NB4 (cell line): Measurements from ENCODE around the gene TRIOBP.
A peak's percentile ranks its signal among the peaks of the same experiment; 100 is the strongest.

ENCODE experiments used
- DNase-seq: peaks from one replicate; pipeline ENCODE4 v3.0.0; 2010; ENCODE audit warnings: low read depth
- H3K4me3 ChIP-seq: one replicate; pipeline ENCODE4 v1.5.1; 2011; ENCODE audit warnings: mild to moderate bottlenecking, low read depth, low read length, moderate library complexity
- MYC ChIP-seq: IDR thresholded peaks from 2 replicates; pipeline ENCODE4 v1.6.1; 2011; ENCODE audit warnings: low read depth, low read length
- POLR2A ChIP-seq: IDR thresholded peaks from 2 replicates; pipeline ENCODE4 v1.6.1; 2011; ENCODE audit warnings: mild to moderate bottlenecking; ENCODE audit not compliant: insufficient read length; ENCODE audit errors: extremely low read depth
- TF ChIP-seq, protein P1 (sequence below): IDR thresholded peaks from 2 replicates; pipeline ENCODE4 v1.6.1; 2011; ENCODE audit warnings: low read depth, low read length
- TF ChIP-seq, protein P2 (sequence below): IDR thresholded peaks from one replicate; pipeline ENCODE4 v1.5.1; 2012; ENCODE audit warnings: low read depth, low read length

The TRIOBP gene

DNA sequence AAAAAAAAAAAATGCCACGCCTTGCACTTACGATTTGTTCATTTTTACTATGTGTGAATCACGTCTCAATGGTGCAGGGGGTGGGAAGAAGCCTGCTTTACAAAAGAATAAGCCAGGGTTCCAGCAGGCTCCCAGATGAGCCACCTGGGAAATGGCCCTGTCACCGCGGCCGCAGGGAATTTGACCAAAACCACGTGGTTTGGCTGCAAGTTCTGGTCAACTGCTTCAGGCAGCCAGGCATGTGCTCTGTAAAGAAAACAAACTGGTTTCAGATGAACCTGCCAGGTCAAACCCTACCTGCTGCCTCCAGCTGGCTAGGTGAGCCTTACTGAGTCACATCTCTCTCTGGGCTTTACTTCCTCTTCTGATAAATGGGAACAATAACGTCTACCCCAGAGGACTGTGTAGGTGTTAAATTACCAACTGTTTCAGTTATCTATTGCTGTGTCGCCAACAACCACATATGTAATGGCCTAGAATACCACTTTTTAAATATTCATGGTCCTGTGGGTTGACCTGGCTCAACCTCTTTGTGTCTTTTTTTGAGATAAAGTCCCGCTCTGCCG lies 80.4 kb downstream of the TRIOBP start:
- TF ChIP-seq, protein P1, sequence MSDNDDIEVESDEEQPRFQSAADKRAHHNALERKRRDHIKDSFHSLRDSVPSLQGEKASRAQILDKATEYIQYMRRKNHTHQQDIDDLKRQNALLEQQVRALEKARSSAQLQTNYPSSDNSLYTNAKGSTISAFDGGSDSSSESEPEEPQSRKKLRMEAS, result peak; percentile 91
- TF ChIP-seq POLR2A, result no peak
- no peak for TF ChIP-seq MYC
- TF ChIP-seq, protein P2, sequence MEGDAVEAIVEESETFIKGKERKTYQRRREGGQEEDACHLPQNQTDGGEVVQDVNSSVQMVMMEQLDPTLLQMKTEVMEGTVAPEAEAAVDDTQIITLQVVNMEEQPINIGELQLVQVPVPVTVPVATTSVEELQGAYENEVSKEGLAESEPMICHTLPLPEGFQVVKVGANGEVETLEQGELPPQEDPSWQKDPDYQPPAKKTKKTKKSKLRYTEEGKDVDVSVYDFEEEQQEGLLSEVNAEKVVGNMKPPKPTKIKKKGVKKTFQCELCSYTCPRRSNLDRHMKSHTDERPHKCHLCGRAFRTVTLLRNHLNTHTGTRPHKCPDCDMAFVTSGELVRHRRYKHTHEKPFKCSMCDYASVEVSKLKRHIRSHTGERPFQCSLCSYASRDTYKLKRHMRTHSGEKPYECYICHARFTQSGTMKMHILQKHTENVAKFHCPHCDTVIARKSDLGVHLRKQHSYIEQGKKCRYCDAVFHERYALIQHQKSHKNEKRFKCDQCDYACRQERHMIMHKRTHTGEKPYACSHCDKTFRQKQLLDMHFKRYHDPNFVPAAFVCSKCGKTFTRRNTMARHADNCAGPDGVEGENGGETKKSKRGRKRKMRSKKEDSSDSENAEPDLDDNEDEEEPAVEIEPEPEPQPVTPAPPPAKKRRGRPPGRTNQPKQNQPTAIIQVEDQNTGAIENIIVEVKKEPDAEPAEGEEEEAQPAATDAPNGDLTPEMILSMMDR, result no peak
- DNase-seq, result peak; percentile 66
- no peak overlapping the region for H3K4me3 ChIP-seq

DNA sequence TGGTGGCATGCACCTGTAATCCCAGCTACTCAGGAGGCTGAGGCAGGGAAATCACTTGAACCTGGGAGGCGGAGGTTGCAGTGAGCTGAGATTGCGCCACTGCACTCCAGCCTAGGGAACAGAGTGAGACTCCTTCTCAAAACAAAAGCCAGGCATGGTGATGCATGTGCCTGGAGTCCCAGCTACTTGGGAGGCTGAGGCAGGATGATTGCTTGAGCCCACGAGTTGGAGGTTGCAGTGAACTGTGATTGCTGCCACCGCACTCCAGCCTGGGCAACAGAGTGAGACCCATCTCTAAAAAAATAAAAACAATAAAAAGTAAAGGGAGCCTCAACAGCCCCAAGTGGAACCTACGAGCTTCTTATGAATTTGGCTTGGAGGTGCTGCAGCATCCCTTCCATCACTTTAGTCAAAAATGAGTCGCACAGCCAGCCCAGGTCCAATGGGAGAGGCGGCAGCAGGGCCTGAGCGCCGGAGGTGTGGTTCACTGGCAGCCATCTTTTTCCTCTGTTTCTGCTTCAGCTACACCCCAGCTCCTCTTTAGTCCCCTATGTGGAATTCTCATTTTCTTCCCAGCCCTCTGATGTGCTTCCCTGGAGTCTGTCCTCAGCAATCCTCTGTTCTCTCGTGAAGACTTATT lies 81.6 kb downstream of the TRIOBP start:
- TF ChIP-seq, protein P1, result no peak
- no peak for DNase-seq
- no peak overlapping the region for H3K4me3 ChIP-seq

DNA sequence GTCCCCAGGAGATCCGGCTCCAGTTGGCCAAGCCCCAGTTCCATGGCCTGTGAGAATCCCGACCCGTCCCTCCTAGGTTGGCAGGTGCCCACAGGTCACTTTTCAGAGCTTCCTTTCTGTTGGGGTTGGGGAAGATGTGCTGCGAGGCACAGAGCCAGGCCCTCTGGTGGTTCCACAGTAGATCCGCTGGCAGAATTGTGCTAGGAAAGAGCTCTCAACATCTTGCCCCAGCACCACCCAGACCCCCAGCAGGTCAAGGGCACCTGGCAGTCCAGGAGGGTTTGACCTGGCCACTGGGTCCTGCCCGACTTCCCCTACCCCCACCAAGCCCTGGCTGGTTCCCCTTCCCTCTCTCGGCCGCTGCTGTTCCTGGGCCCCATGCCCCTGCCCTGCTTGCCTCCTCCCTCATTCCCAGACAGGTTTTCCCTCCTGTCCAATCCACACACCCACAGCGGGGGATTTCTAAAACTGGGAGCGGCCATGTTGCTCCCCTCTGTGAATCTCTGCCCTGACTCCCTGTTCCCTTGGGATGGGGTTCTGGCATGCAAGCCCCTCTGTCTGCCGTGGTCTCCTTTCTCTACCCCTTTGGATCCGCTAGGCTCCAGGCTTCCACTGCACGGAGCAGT lies 84.7 kb downstream of the TRIOBP start:
- H3K4me3 ChIP-seq, result no peak overlapping the region
- TF ChIP-seq MYC (no peak), POLR2A (no peak)
- TF ChIP-seq, protein P1, result no peak
- TF ChIP-seq, protein P2, result no peak
- no peak for DNase-seq

DNA sequence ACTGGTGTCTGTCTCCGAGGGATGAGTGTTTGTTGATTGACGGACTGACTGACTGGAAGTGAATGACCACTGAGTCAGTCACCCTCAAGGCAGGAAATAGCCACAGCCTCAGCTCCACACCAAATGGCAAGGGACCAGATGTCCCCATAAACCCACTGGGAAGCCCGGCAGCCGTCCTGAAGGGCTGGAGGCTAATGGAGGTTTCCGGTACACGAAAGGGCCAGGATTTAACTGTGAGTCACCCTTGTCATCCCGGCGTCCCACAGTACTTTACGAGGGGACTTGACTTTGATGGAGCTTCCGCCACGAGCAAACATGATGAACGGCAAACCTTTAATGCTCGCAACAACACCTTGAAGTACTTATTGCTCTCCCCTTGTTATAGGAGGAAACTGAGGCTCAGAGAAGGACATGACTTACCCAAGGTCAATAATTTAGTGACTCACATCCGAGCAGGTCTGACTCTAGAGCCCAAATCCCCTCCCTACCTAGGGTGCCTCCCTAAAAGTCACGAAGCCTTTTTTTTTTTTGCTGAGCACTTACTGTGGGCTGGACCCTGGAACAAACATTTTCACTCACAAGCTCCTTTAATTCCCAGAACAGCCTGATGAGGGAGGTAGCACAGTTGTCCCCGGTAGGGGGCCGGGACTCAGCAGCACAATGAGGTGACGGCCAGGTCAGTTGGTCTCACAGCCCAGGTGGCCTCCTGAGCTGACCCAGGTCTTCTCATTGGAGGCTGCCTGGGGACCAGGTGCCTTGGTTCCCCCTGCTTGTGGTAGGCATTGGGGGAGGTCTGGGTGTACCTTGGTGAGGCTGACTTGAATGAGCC lies 85.7 kb downstream of the TRIOBP start:
- H3K4me3 ChIP-seq, result no peak overlapping the region
- no peak for DNase-seq
- TF ChIP-seq, protein P2, result no peak
- TF ChIP-seq MYC, result no peak
- TF ChIP-seq, protein P1, result no peak
- no peak for TF ChIP-seq POLR2A

DNA sequence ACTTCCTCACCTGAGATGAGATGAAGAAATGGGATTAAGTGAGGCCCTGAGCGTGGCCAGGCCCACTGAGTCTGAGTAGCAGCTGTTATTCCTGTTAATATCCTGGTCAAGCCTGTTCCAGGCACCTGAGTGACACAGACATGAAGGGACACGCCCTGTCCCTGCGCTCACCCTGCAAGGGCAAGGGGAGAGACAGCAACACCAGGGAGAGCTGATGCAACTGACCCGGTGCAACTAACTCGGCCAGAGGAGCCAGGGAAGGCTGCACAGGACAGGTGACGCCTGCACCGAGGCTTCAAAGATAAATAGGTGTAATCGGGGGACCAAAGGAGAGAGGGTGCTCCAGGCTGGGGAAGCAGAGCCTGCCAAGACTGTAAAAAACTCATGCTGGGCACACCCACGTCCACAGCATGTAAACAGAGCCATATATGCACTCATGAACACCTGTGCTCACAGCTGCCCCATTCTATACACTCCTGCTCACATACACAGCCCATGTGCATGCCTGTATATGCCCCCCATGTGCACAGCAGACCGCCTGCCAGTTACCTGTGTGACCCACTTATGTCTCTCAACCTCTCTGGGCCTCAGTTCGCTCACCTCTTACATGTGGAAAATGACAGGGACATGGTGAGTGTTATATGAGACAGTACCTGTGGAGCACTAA lies 88.1 kb downstream of the TRIOBP start:
- TF ChIP-seq, protein P1, result no peak
- TF ChIP-seq MYC (no peak), POLR2A (no peak)
- TF ChIP-seq, protein P2, result no peak
- no peak overlapping the region for H3K4me3 ChIP-seq
- no peak for DNase-seq
